ENCODE data around the gene ASPN.

- TF ChIP-seq POLR2A (IDR thresholded peaks at IDR 0.05) (no peak), CTCF (IDR thresholded peaks at IDR 0.05) (no peak), POLR2AphosphoS5 (IDR thresholded peaks at IDR 0.05) (no peak)
Observed at GRCh38 chr9:92527291-92527828, 45.1 kb upstream of the ASPN start.

All from transverse colon (tissue), 4 donors.